RCC 7860 (cell line): ENCODE results near the gene PKM.

ENCODE experiments used
- DNase-seq: peaks from one replicate; pipeline ENCODE4 v3.0.0-alpha.2; 2015; ENCODE audit warnings: low spot score
- FAIRE-seq: peaks from 2 replicates; lab custom pipeline; 2012; peaks lifted over from hg19 to GRCh38; lab: Jason Lieb, UNC

PKM gene

DNA sequence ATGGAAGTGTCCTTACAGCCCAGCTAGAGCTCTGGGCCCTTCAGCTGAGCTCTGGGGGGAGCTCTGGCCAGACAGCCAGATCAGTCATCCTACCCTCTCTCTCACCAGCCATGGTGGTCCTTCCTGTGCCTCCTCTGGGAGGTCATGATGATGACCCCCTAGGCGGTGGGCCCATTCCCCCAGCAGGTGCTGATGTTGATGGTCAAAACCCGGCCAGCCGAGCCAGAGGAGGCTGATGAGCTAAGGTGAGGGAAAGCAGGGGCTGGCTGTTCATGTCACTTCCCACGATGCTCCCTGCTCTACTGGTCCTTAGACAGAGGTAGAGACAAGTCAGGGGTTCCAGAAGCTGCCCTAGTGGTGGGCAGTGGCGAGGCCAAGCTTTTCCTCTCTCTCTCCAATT, 68.4 kb downstream of the PKM start:
- DNase-seq (no peak), FAIRE-seq (no peak)

- FAIRE-seq, result no peak
- no peak for DNase-seq
Observed at GRCh38 chr15:72161361-72162132, 69.4 kb downstream of the PKM start.

DNA sequence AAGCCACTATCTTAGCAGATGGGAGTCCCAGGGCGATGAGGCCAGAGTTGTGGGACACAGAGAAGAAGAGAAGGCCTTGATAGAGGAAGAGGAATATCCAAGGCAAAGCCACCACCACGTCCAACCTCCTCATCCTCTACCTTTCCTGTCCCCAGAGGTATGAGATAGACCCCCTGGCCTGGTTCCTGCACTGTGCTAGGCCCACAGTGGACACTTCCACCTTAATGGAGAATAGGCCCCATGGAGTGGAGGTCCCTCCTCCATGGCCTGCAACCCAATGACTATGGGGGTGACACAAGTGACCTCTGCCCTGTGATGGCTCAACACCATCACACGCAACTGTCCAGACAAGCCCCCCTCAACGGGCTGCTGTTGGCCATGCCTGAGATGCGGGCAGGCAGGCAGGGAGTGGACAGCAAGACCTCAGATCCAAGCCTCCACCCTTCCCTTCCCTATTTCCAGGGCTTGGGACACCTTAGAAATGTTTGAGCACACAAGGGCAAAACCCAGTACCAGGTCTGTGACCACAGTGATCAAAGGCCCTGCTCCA, 70.2 kb downstream of the PKM start:
- DNase-seq (no peak), FAIRE-seq (no peak)

GRCh38 chr15:72156928-72157327, 74.1 kb downstream of the PKM start:
- no peak for DNase-seq
- no peak for FAIRE-seq

- FAIRE-seq (peak; percentile 52), DNase-seq (peak; percentile 59)
Observed at GRCh38 chr15:72155635-72156616, 75.1 kb downstream of the PKM start.

DNA sequence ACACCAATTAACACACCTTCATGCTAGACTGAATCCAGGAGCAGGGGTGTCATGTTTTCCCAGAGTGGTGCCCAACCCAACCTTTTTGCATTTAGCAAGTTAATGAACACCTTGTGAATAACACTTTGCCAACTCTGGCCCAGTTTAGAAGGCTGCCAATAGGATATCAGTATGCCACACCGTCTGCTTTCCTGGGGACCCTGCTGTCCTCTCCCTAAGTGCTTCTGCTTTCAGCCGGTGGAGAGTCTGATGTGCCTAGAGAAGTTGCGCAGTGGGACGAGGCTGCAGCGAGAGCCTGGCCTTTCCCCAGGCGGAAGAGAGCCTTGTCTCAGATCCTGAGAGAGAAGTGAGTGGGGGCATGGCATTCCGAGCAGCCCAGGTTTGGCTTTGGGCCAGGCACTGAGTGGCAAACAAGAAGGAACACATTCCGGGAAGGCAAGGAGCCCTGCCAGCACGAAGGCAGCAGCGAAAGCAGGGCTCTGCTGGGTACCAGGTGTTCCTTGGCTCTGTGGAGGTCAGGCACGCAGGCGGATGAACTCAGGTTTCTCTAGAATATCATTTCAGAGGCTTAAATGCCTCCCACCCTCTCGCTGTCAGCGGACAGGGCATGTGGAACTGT, 75.9 kb downstream of the PKM start:
- peak; percentile 68 for FAIRE-seq
- peak; percentile 79 for DNase-seq

GRCh38 chr15:72154316-72154715, 76.7 kb downstream of the PKM start:
- FAIRE-seq, result no peak
- no peak for DNase-seq

- no peak for FAIRE-seq
- DNase-seq, result no peak
Observed at GRCh38 chr15:72153269-72154000, 77.6 kb downstream of the PKM start.
